Endothelial cell of umbilical vein (primary cell): ENCODE measurements around the gene ZNF814. TPM values are rescaled to one million over a fixed set of nuclear protein-coding genes. Genes with fewer than 3 reads are reported as not detected.

Experiments used
- BruUV-seq: library from RNA; stranded (reverse); fragments of 400-500 nt; replicated peaks from 2 replicates; lab custom pipeline; 2021; lab: Mats Ljungman, UMichigan
- CTCF ChIA-PET: fragments of 300-600, 350-600 bp; sonication (Branson Sonifier 250); formaldehyde crosslinking; loops from one replicate; lab custom pipeline; 2021; ENCODE audit warnings: antibody characterized with exemption, inconsistent platforms; lab: Charles Lee
- POLR2A ChIA-PET: fragments of 300-600, 350-600 bp; sonication (Branson Sonifier 250); formaldehyde crosslinking; loops from one replicate; lab custom pipeline; 2021; ENCODE audit warnings: antibody characterized with exemption, inconsistent platforms; lab: Charles Lee
- DNase-seq: peaks from one replicate; pipeline ENCODE4 v3.0.0-alpha.2; 2011; ENCODE audit warnings: low read depth, low spot score
- FAIRE-seq: peaks from 2 replicates; lab custom pipeline; 2011; peaks lifted over from hg19 to GRCh38; lab: Jason Lieb, UNC
- H2AFZ ChIP-seq: 2 replicates; pipeline ENCODE4 v1.6.0; 2012; ENCODE audit warnings: low read depth, low read length, control low read depth, inconsistent platforms
- H3K27ac ChIP-seq: 2 replicates; pipeline ENCODE4 v1.5.1; 2011; ENCODE audit warnings: low read depth, mild to moderate bottlenecking, control low read depth, low read length, moderate library complexity; ENCODE audit not compliant: insufficient read depth
- H3K27me3 ChIP-seq, 2 experiments: 2 replicates each; pipeline versions ENCODE4 v1.6.0 to v1.6.1; 2011; ENCODE audit warnings: low read length in 2 of 2, mixed read lengths in 1 of 2; ENCODE audit not compliant: control insufficient read depth in 2 of 2, insufficient read depth in 2 of 2
- H3K36me3 ChIP-seq, 2 experiments: 2 replicates in 1 of 2; 3 replicates in 1 of 2; pipeline ENCODE4 v1.5.1; 2011; ENCODE audit warnings: low read length in 2 of 2, mild to moderate bottlenecking in 1 of 2, moderate library complexity in 1 of 2; ENCODE audit not compliant: control insufficient read depth in 2 of 2, insufficient read depth in 2 of 2; ENCODE audit errors: extremely low read depth in 1 of 2
- H3K4me1 ChIP-seq: 3 replicates; pipeline ENCODE4 v1.5.1; 2011; ENCODE audit warnings: mild to moderate bottlenecking, low read length; ENCODE audit not compliant: control insufficient read depth, insufficient read depth; ENCODE audit errors: extremely low read depth
- H3K4me2 ChIP-seq: 2 replicates; pipeline ENCODE4 v1.6.1; 2011; ENCODE audit warnings: low read length, control low read depth, mixed read lengths; ENCODE audit not compliant: insufficient read depth
- H3K4me3 ChIP-seq, 3 experiments: fragments of 200-600 bp in 1 of 3; sonication (generic), shearing (Covaris generic) in 1 of 3; replicated peaks in 1 of 3; 2 replicates each; pipeline ENCODE4 v1.5.1; 2011 to 2016; ENCODE audit warnings: control low read depth in 3 of 3, low read length in 3 of 3, mild to moderate bottlenecking in 2 of 3, inconsistent platforms in 1 of 3, low read depth in 1 of 3, moderate library complexity in 1 of 3; ENCODE audit not compliant: insufficient read depth in 1 of 3
- H3K79me2 ChIP-seq: 2 replicates; pipeline ENCODE4 v1.6.0; 2012; ENCODE audit warnings: low read length, inconsistent platforms; ENCODE audit not compliant: control insufficient read depth, insufficient read depth
- H3K9ac ChIP-seq: replicated peaks from 2 replicates; pipeline ENCODE3; 2011; ENCODE audit warnings: low read length, control low read depth; ENCODE audit not compliant: insufficient read depth; ENCODE audit errors: extremely low read depth
- H3K9me1 ChIP-seq: replicated peaks from 3 replicates; pipeline ENCODE4 v1.6.0; 2011; ENCODE audit warnings: mild to moderate bottlenecking, low read length; ENCODE audit not compliant: control insufficient read depth, insufficient read depth; ENCODE audit errors: extremely low read depth
- H3K9me3 ChIP-seq: replicated peaks from 2 replicates; pipeline ENCODE4 v1.5.1; 2012; ENCODE audit warnings: low read length, inconsistent platforms; ENCODE audit not compliant: control insufficient read depth, insufficient read depth
- H4K20me1 ChIP-seq: replicated peaks from 2 replicates; pipeline ENCODE3; 2011; ENCODE audit warnings: mild to moderate bottlenecking, low read length; ENCODE audit not compliant: control insufficient read depth, insufficient read depth; ENCODE audit errors: extremely low read depth
- CTCF ChIP-seq, 2 donors: IDR thresholded peaks; 1 replicate in 1 of 2; 2 replicates in 1 of 2; pipeline ENCODE4 v1.5.1; 2011; ENCODE audit warnings: low read length in 2 of 2, mild to moderate bottlenecking in 2 of 2, moderate library complexity in 2 of 2, control low read depth in 1 of 2, inconsistent platforms in 1 of 2, low read depth in 1 of 2; ENCODE audit not compliant: insufficient read depth in 1 of 2; ENCODE audit errors: extremely low read depth in 1 of 2
- EZH2 ChIP-seq: IDR thresholded peaks from 2 replicates; pipeline ENCODE4 v1.6.1; 2012; ENCODE audit warnings: borderline replicate concordance, low read depth, mild to moderate bottlenecking, moderate library complexity, low read length, inconsistent platforms; ENCODE audit not compliant: severe bottlenecking
- FOS ChIP-seq: IDR thresholded peaks from 2 replicates; pipeline ENCODE4 v1.6.1; 2011; ENCODE audit warnings: mild to moderate bottlenecking, low read length, moderate library complexity, borderline replicate concordance; ENCODE audit not compliant: insufficient read depth
- GATA2 ChIP-seq: IDR thresholded peaks from 2 replicates; pipeline ENCODE4 v1.7.0; 2011; ENCODE audit warnings: low read depth, mild to moderate bottlenecking, moderate library complexity, mixed read lengths, low read length; ENCODE audit not compliant: insufficient read length, insufficient read depth
- JUN ChIP-seq: IDR thresholded peaks from 2 replicates; pipeline ENCODE4 v1.6.1; 2011; ENCODE audit warnings: borderline replicate concordance, low read depth; ENCODE audit not compliant: insufficient read length, insufficient read depth
- MAX ChIP-seq: IDR thresholded peaks from 2 replicates; pipeline ENCODE4 v1.6.1; 2011; ENCODE audit not compliant: insufficient read depth, insufficient read length
- MYC ChIP-seq: IDR thresholded peaks from one replicate; pipeline ENCODE4 v1.6.1; 2011; ENCODE audit warnings: mild to moderate bottlenecking, low read depth, low read length
- POLR2A ChIP-seq: IDR thresholded peaks from 2 replicates; pipeline ENCODE4 v1.6.1; 2012; ENCODE audit warnings: low read depth, mild to moderate bottlenecking, control low read depth, low read length
- POLR2AphosphoS5 ChIP-seq: IDR thresholded peaks from 2 replicates; pipeline ENCODE4 v1.6.1; 2012; ENCODE audit warnings: low read depth, mild to moderate bottlenecking, control low read depth, low read length, moderate library complexity; ENCODE audit not compliant: insufficient read depth
- dilution Hi-C: fragments of 300-500 bp; cut with MboI; formaldehyde crosslinking; loops from one replicate; pipeline ENCODE4 v1.15.0; 2019; ENCODE audit warnings: low sequenced_read_pairs; ENCODE audit not compliant: extremely low pct_ligation_motif_present
- intact Hi-C: fragments of 100-400 bp; cut with micrococcal nuclease; formaldehyde crosslinking; loops from one replicate; pipeline ENCODE4 v1.10.0; 2022
- polyA plus RNA-seq, 4 experiments: library from polyadenylated mRNA; depleted of rRNA in 3 of 4; stranded (reverse) in 3 of 4; unstranded in 1 of 4; fragments of >200 nt; gene quantifications; 2 replicates each; pipeline versions ENCODE4 v1.2.1 to v1.2.3, GENCODE V29; 2011 to 2012; ENCODE audit warnings: missing spikeins in 1 of 4
- total RNA-seq: library from RNA; stranded (reverse); gene quantifications from 2 replicates; pipeline ENCODE4 v1.2.3, GENCODE V29; 2021

ZNF814 gene
- total and polyA plus RNA-seq, 2 donors (not counting 3 experiments of a cell fraction or from before 2014, with no cell fraction given), result 5.7 to 7.9 TPM

- intact Hi-C loops, result no loop called here
- no peak overlapping the region for H3K4me2 ChIP-seq
- peaks cover 41% of the 10 kb centered on the region for H3K79me2 ChIP-seq
These were observed 70.5 kb downstream of the ZNF814 start for GRCh38 chr19:57818378-57818777.

More at GRCh38 chr19:57818378-57818777, 70.5 kb downstream of the ZNF814 start:
- DNase-seq (no peak), FAIRE-seq (no peak)
- BruUV-seq, result no TSS peak
- Histone ChIP-seq H2AFZ (no peak overlapping the region), H3K4me3 (no peak overlapping the region), H3K36me3 (no peaks in the 10 kb centered on the region), H4K20me1 (no peaks in the 10 kb centered on the region), H3K27ac (no peak overlapping the region), H3K27me3 (no peaks in the 10 kb centered on the region), H3K9me3 (no peaks in the 10 kb centered on the region), H3K4me1 (peaks cover 5% of the 10 kb centered on the region), H3K9me1 (no peaks in the 10 kb centered on the region), H3K9ac (no peak overlapping the region)
- POLR2A ChIA-PET, result no interaction called here
- dilution Hi-C loops, result no loop called here
- CTCF ChIA-PET, result interaction anchor here (1.2 to 1.6 kb wide), 2 partner anchors 32 to 34 kb away, joined by 3 to 4 read pairs; no protein-coding TSS in a partner anchor
- no peak for TF ChIP-seq GATA2
- TF ChIP-seq POLR2AphosphoS5, result no peak
- TF ChIP-seq MYC, result no peak
- TF ChIP-seq FOS, result no peak
- no peak for TF ChIP-seq JUN
- no peak for TF ChIP-seq CTCF (IDR thresholded peaks at IDR 0.05; ENCODE audit: extremely low read depth in 1 of 2, insufficient read depth in 1 of 2, low read depth in 1 of 2, low read length in 2 of 2)
- TF ChIP-seq EZH2, result no peak
- no peak for TF ChIP-seq MAX
- no peak for TF ChIP-seq POLR2A
